GM12891 (cell line): Measurements from ENCODE around the gene ANKRD28.

ENCODE experiments used
- PAX5 ChIP-seq: IDR thresholded peaks from 2 replicates; pipeline ENCODE4 v1.6.1; 2011; ENCODE audit warnings: low read length, moderate library complexity, mild to moderate bottlenecking; ENCODE audit not compliant: insufficient read depth, severe bottlenecking
- POLR2A ChIP-seq: IDR thresholded peaks from 2 replicates; pipeline ENCODE4 v1.6.1; 2011; ENCODE audit warnings: low read depth, low read length, control low read depth

DNA sequence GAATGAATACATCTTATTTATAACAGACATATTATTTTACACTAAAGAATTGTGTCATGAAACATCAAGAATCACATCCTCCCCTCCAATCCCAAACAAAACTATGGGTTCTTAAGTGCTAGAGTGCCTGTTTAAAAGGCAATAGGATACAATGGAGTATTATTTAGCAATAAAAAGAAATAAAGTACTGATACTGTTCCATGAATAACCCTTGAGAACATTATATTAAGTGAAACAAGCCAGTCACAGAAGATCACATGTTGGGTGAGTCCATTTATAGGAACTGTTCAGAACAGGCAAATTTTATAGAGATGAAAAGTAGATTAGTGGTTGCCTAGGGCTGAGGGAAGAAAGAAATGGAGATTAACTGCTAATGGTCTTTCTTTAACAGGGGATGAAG lies 86.5 kb downstream of the ANKRD28 start:
- TF ChIP-seq PAX5: no peak
- no peak for TF ChIP-seq POLR2A
